ENCODE data around the gene ATAT1. TPM values are rescaled to one million over a fixed set of nuclear protein-coding genes. Genes with fewer than 3 reads are reported as not detected.

Gene ATAT1
- total and polyA plus RNA-seq, 9 of the 15 experiments (the other 6 are each of a cell fraction or from before 2014, with no cell fraction given): 0.65 to 5.8 (median 1.6) TPM

GRCh38 chr6:30686009-30686907 is 59.6 kb downstream of the ATAT1 start, which contains the start of gene PPP1R18 (continued):
- TF ChIP-seq TAF1 (IDR thresholded peaks at IDR 0.05; ENCODE audit: control insufficient read depth, extremely low read depth, insufficient read depth, low read length, severe bottlenecking) (no peak), KLF16 (IDR thresholded peaks at IDR 0.05) (no peak), ARID2 (IDR thresholded peaks at IDR 0.05) (peak; percentile 46; the same call in 1 of the 2 replicates), MEF2A (IDR thresholded peaks at IDR 0.05; ENCODE audit: control insufficient read depth, low read depth, low read length) (no peak), NCOA4 (IDR thresholded peaks at IDR 0.05; ENCODE audit: partially characterized antibody) (peak; percentile 81), RBM14 (IDR thresholded peaks at IDR 0.05; ENCODE audit: borderline replicate concordance, insufficient read depth, low read depth, low read length) (no peak), NBN (IDR thresholded peaks at IDR 0.05; ENCODE audit: low read depth) (peak; percentile 28), EHMT2 (IDR thresholded peaks at IDR 0.05) (peak; percentile 69), HLTF (IDR thresholded peaks at IDR 0.05) (peak; percentile 97), CSDE1 (IDR thresholded peaks at IDR 0.05) (peak in 1 of 2 experiments; percentile 79; a peak in 1 of 4 replicates), PRDM10 (IDR thresholded peaks at IDR 0.05; ENCODE audit: partially characterized antibody) (peak; percentile 82), THRAP3 (IDR thresholded peaks at IDR 0.05; ENCODE audit: borderline replicate concordance) (peak; percentile 57; the same call in 1 of the 2 replicates), ESRRA (IDR thresholded peaks at IDR 0.05; ENCODE audit: borderline replicate concordance, low read depth) (0 out of 2 replicates have a peak, but pooled peaks have one; percentile 4), HBP1 (CRISPR knock-in tag; IDR thresholded peaks at IDR 0.05) (0 out of 2 replicates have a peak, but pooled peaks have one; percentile 16), DPF2 (IDR thresholded peaks at IDR 0.05) (peak; percentile 16; the same call in 1 of the 2 replicates), BRF2 (IDR thresholded peaks at IDR 0.05; ENCODE audit: borderline replicate concordance, insufficient read depth, insufficient read length) (no peak), ATF3 (IDR thresholded peaks at IDR 0.05) (no peak), ATF3 (CRISPR knock-in tag; conservative IDR thresholded peaks at IDR 0.05) (0 out of 2 replicates have a peak, but pooled peaks have one; percentile 33), SMARCB1 (IDR thresholded peaks at IDR 0.05; ENCODE audit: insufficient read length, low read depth) (no peak), MAFG (tag; conservative IDR thresholded peaks at IDR 0.05) (no peak), BRD4 (IDR thresholded peaks at IDR 0.05) (no peak)

Measured in K562 (cell line).